NCI-H510A treated with DMSO at 0.1 percent for 48 hours (cell line): ENCODE results near the gene KLHL28.

Experiments used
- DNase-seq: peaks from one replicate; lab custom pipeline; 2025; lab: John Stamatoyannopoulos, UW

Gene KLHL28

DNA sequence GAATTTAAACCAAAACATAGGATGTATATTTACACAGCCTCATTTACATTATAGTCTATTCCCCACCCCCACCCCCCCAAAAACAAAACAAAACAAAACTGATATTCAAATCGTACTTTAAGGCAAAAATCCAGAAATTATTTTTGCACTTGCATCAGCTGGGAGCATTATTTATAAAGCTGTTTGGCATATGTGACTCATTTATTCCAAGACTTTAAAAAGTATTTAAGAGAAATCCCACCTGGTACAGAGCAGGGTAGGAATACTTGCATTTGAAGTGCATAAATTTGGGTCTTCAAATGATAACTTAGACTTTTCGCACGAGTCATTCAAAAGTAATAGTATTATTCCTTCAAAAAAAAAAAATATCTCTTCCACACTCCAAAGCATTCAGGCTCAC is 1.1 kb downstream of the KLHL28 start:
- DNase-seq, result no peak

- DNase-seq, result no peak
These were observed 1.6 kb downstream of the KLHL28 start for GRCh38 chr14:44960146-44960545.

DNA sequence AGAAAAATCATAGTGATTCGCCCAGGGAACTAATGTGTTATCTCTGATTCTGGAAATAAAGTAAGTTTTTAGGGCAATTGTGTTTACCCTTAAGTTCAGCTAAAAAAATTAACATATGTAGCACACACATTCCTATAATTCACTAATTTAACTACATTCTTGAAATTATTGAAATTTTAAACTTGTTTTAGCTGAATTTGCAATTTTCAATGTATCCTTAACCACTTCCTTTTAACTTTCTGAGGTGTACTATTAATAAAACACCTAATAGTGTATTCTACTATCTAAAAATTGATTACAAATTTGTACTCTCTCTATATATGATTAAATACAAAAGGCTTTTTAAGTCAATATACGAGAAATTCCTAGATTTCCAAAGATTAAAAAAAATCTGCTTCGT is 2.2 kb downstream of the KLHL28 start:
- DNase-seq, result no peak

DNA sequence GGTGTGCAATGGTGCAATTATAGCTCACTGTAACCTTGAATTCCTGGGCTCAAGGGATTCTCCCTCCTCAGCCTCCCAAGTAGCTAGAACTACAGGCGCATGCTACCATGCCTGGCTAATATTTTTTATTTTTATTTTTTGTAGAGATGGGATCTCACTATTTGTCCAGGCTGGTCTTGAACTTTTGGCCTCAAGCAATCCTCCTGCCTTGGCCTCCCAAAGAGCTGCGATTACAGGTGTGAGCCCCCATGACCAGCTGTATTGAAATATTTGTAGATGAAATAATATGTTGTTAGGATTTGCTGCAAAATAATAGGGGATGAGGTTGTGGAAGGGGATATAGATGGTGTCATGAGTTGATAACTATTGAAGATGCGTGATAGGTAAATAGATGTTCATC is 4.9 kb downstream of the KLHL28 start:
- no peak for DNase-seq

- DNase-seq, result no peak
These were observed 6.2 kb downstream of the KLHL28 start for GRCh38 chr14:44955528-44955927.

DNA sequence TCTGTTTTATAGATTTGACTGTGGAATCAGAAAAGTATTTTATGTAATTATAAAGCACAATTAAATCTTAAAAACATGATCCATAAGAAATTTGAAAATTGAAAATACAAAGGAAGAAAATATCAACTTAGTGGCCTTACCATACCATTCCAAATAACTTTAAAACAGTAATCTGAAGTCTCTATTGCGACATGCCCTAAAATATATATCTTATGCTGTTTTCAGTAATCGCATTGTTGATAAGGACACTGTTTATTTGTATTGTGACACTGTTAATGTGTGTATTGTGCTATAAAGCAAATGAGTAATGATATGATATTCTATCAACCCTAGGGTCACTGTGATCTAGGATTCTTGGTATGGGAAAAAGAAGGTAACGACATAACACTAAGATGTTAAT is 7.0 kb downstream of the KLHL28 start:
- DNase-seq, result no peak

GRCh38 chr14:44952391-44953110 is 9.2 kb downstream of the KLHL28 start:
- DNase-seq, result no peak

DNA sequence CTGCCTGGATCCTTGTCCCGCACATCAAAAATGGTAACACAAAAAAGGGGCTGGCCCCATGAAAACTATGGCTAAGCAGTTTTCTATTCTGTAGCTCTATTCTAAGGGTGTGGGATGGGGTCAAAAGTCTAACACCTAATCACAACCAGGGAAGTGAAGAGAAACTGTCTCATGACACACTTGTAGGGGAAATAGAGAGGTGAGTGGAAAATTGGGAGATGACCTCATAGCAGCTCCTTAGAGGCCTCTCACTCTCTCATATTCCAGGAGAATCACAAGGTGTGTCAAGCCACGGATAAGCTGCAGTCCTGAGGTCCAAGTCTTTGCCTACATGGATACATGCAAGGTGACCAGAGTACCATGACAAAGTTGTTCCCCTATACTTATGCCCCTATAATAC is 10.7 kb downstream of the KLHL28 start:
- no peak for DNase-seq

DNA sequence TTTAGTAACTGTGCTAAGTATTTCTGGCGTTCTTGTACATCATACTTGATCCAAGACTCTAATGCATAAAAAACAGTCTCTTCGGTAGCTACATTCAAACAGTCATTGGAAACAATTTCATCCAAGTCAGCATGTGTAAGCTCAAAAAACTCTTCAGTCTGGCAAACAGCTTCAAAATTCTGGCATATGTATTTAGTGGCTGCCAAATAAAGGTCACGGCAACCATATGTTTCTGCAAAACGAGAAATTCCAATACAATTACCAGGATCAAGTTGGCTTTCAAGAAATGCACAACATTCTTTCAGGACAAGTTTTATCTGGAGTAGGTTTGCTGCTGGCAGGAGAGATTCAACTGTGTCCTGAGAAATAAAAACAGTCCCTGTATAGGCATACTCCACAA is 16.5 kb downstream of the KLHL28 start:
- DNase-seq, result no peak

DNA sequence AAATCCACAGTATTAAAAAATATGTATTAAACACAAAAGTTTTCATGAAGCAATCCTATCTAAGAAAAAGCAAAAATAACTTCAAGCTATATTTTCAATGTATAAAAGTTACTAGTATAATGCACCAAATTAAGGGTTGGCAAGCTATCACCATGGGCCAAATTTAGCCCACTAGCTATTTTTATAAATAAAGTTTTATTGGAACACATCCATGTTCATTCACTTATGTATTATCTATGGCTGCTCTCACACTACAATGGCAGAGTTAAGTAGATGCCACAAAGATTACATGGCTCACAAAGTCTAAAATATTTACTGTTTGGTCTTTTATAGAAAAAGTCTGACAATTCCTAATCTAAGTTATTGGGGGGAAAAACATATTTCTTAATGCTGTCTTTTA is 17.6 kb downstream of the KLHL28 start:
- DNase-seq, result no peak

DNA sequence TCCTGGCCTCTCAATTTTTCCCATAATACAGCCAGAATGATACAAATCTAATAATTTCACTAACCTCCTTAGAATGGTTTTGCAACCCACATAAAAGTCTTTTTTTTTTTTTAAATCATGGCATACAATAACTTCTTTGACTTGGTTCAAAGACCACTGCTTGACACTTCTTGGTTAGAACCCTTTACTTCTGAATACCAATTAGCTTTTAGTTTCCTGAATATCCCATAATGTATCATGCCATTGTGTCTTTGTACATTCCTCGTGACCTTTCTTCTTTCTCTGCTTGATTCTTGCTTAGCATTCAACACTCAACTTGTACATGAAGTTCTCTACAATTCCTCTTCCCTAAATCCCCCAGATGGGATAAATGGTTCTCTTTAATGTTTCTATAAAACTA is 19.3 kb downstream of the KLHL28 start:
- no peak for DNase-seq

DNA sequence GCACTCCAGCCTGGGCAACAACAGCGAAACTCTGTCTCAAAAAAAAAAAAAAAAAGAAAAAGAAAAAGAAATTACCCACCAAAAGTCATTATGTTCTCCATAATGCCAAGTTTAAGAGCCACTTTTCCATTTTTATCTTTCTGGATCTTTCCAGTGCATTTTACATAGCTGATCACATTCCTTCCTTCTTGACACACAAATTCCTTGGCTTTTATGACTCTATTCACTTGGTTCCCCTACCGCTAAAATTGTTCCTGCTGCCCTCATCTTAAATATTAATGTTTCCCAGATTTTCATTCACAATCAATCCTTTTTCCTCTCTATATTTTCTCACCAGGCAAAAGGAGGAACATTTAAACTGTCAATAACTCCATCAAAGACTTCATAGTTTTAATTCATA is 20.2 kb downstream of the KLHL28 start:
- no peak for DNase-seq

GRCh38 chr14:44940944-44941343 is 20.8 kb downstream of the KLHL28 start:
- no peak for DNase-seq

- no peak for DNase-seq
These were observed 21.5 kb downstream of the KLHL28 start for GRCh38 chr14:44940211-44940610.

- DNase-seq, result no peak
These were observed 24.2 kb downstream of the KLHL28 start for GRCh38 chr14:44937547-44937946.

DNA sequence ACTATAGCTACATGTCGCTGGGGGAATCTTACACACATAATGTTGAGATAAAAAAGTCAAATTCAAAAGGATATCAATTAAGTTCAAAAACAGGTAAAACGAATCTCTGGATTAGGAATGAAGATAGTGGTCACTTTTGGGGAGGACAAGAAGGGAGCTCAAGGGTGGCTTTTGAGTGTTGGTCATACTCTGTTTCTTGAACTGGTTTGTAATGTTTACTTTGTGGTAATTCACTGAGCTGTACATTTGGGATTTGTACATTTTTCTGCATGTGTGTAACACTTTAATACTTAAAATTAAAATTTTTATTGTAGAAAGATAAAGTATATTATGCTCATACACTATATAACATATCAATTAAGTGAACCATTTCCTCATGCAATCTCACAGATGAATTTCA is 26.6 kb downstream of the KLHL28 start:
- DNase-seq, result no peak

DNA sequence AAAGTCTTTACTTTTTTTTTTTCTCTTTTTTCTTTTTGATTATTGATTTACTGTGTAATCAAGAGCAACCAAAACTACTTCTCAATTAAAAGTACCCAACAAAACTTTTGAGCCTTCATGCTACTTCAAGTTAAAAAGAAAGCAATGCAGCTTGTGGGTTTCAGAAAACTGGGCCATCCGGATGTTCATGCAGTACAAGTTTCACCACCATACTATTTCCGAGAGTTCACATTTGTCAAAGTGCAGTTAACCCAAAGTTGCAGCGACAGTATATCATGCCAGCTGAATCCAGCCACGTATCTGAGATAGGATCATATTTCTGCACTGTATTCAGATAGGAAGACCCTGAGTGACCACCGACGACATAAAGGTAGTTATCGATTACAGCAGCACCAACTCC is 33.0 kb downstream of the KLHL28 start:
- no peak for DNase-seq

DNA sequence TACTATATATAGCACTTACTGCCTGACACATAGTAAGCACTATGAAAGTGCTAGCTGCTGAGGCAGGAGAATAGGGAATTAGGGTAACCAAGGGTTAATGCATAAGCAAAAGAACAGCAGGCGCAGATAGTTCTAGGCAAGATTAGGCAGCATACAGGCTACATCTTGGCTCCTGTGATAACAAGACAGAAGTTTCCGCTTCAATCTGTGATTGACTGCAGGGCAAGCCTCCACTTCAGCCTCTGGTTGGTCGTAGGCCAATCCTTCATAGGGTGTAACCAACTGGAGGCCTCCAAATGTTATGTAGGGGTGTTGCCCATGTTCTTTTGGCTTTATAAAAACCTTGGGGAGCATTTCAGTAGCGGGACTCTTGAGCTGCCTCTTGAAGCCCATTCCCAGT is 46.9 kb downstream of the KLHL28 start:
- DNase-seq, result no peak

- DNase-seq, result no peak
These were observed 49.5 kb downstream of the KLHL28 start for GRCh38 chr14:44912041-44912869.

DNA sequence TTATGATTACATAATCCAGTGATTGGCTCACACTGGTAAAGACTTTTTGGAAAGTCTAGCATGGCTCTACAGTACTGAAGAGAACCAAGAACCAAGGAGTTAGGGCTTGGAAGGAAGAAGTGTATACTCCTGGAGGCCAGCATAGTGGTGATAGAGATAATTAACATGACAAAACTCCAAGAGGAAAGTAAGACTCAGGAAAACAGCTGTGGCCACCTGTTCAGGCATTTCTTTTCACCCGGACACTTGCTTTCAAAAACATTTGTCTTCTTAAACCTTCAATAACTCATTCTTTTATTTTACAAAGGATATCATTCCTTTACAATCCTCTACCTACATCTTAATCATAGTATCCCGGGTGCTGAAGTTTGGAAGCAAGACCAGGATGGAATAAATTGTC is 50.9 kb downstream of the KLHL28 start:
- DNase-seq, result no peak

GRCh38 chr14:44901696-44902095 is 60.1 kb downstream of the KLHL28 start:
- DNase-seq, result no peak

DNA sequence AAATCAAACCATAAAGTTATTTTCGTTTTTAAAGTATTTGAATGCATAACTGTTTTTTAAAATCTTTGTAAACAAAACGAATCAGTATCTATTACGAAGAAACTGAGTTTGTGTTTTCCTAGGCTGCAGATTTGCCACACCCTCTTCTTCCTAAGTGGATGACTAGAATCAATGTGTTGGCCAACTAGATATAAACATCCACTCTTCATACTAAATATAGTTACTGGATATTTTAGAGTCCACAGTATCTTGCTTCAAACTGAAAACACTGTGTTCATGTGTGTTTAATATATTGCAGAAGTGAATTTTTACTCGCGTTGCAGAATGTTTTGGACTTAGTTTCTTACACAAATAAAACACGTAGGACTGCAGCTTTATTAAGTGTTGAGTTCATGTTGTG is 63.2 kb downstream of the KLHL28 start:
- peak; percentile 24 for DNase-seq

- DNase-seq, result peak; percentile 56
These were observed 63.9 kb downstream of the KLHL28 start for GRCh38 chr14:44897845-44898151.
